Measurements from ENCODE around the gene FAM222B. TPM values are rescaled to one million over a fixed set of nuclear protein-coding genes. Genes with fewer than 3 reads are reported as not detected.
"Not testable (repeated sequence)": the region's sequence is repeated elsewhere in the genome, so short reads cannot be mapped to it uniquely, and the experiment has no call there.

The FAM222B gene
- total RNA-seq, 4 donors from 2014 or later, result 12.1 to 20.7 (median 17.8) TPM

DNA sequence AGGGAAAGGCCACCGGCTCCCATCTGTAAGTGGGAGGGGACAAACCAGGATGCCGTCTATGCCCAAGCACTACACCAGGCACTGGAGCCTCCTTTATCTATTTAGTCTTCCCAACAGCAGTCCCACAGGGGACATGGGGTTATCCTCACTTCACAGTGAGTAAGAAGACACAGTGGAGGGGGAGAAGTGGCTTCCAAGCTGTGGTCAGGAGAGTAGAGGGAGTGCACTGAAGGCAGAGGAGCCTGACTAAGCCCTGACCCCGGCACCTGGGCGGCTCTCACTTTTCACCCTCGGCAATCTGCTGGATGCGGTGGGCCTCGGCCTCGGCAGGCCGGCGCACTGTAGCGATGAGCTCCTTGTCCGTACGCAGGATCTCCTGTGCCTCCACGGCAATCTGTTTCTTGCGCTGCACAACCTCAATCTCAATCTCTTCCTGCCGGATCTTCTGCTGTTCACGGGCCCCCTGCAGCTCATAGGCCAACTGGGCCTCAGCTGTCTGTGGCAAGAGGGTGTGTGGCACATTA lies 39.0 kb upstream of the FAM222B start:
- H3K36me3 ChIP-seq, result peaks cover 80% of the 10 kb centered on the region
- H3K4me1 ChIP-seq, result no peaks in the 10 kb centered on the region
- TF ChIP-seq POLR2A (IDR thresholded peaks at IDR 0.05) (no peak), POLR2AphosphoS5 (IDR thresholded peaks at IDR 0.05) (no peak), EP300 (IDR thresholded peaks at IDR 0.05) (no peak)
- TF ChIP-seq, protein P1, sequence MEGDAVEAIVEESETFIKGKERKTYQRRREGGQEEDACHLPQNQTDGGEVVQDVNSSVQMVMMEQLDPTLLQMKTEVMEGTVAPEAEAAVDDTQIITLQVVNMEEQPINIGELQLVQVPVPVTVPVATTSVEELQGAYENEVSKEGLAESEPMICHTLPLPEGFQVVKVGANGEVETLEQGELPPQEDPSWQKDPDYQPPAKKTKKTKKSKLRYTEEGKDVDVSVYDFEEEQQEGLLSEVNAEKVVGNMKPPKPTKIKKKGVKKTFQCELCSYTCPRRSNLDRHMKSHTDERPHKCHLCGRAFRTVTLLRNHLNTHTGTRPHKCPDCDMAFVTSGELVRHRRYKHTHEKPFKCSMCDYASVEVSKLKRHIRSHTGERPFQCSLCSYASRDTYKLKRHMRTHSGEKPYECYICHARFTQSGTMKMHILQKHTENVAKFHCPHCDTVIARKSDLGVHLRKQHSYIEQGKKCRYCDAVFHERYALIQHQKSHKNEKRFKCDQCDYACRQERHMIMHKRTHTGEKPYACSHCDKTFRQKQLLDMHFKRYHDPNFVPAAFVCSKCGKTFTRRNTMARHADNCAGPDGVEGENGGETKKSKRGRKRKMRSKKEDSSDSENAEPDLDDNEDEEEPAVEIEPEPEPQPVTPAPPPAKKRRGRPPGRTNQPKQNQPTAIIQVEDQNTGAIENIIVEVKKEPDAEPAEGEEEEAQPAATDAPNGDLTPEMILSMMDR (IDR thresholded peaks at IDR 0.05), result no peak
- no peaks in the 10 kb centered on the region for H3K27me3 ChIP-seq
- no peak for DNase-seq (ENCODE audit: low spot score in 2 of 2)
- WGBS, result over 99% methylated on average over 14 of the region's 17 CpGs
- H3K4me3 ChIP-seq, result no peak overlapping the region
- H3K9me3 ChIP-seq, result no peaks in the 10 kb centered on the region
- H3K27ac ChIP-seq, result no peak overlapping the region

DNA sequence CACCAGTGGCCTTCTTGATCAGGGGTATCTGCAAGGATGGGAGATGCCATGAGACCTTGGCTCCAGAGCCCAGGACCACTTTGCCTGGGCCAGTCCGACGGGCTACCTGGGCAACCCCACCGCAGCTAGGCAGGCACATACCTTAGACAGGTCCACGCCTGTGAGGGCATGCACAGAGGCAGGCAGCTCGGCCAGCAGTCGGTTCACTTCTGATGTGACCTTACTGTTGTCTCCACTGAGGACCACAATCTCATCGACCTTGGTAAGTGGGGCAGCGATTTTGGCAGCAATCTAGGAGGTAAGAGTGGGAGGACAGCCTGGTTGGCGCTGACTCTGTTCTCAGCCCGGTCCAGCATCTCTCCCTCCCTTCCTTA lies 38.0 kb upstream of the FAM222B start:
- 76% methylated on average over 10 of the region's 10 CpGs for WGBS
- Histone ChIP-seq H3K4me3 (no peak overlapping the region), H3K27me3 (no peaks in the 10 kb centered on the region), H3K27ac (no peak overlapping the region), H3K4me1 (no peaks in the 10 kb centered on the region), H3K9me3 (no peaks in the 10 kb centered on the region), H3K36me3 (peaks cover 71% of the 10 kb centered on the region)
- no peak for DNase-seq (ENCODE audit: low spot score in 2 of 2)
- TF ChIP-seq, protein P1 (IDR thresholded peaks at IDR 0.05), result no peak
- no peak for TF ChIP-seq EP300 (IDR thresholded peaks at IDR 0.05)
- TF ChIP-seq POLR2AphosphoS5 (IDR thresholded peaks at IDR 0.05), result no peak
- no peak for TF ChIP-seq POLR2A (IDR thresholded peaks at IDR 0.05)

DNA sequence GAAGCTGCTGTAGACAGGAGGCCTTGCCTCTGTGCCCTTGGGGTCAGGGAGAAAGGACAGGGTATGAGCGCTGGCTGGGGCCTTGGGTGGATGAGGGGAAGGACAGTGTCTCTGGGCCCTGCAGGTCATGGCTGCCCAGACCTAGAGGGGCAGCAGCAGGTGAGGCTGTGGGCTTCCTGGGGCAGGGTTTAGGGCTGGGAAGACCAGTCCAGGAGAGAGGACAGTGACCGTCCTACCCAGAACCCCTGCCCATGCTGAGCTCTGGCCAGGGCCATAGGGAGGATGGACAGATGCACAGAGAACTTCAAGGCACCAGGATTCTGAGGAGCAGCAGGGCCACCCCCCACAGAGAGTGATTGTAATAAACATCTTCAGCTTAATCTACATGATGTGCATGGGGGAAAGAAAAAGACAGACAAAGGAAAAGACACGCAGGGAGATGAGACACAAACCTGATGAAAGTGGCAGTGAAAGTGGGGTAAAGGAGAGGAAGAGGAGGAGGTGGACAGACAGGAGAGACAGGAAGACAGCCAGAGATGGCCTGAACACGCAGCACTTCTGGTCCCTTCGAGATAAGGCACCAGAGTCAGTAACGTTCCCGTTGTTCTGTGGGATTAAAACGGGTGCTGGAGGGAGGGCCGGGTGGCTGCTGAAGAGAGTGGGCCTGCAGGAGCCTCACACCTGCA lies 37.4 kb upstream of the FAM222B start:
- Histone ChIP-seq H3K4me1 (no peaks in the 10 kb centered on the region), H3K9me3 (no peaks in the 10 kb centered on the region), H3K4me3 (no peak overlapping the region), H3K27ac (no peak overlapping the region), H3K36me3 (peaks cover 66% of the 10 kb centered on the region), H3K27me3 (no peaks in the 10 kb centered on the region)
- 73% methylated on average over 9 of the region's 9 CpGs for WGBS
- no peak for DNase-seq (ENCODE audit: low spot score in 2 of 2)
- TF ChIP-seq, protein P1 (IDR thresholded peaks at IDR 0.05), result no peak
- TF ChIP-seq POLR2AphosphoS5 (IDR thresholded peaks at IDR 0.05), result no peak
- TF ChIP-seq POLR2A (IDR thresholded peaks at IDR 0.05), result no peak
- TF ChIP-seq EP300 (IDR thresholded peaks at IDR 0.05), result no peak

DNA sequence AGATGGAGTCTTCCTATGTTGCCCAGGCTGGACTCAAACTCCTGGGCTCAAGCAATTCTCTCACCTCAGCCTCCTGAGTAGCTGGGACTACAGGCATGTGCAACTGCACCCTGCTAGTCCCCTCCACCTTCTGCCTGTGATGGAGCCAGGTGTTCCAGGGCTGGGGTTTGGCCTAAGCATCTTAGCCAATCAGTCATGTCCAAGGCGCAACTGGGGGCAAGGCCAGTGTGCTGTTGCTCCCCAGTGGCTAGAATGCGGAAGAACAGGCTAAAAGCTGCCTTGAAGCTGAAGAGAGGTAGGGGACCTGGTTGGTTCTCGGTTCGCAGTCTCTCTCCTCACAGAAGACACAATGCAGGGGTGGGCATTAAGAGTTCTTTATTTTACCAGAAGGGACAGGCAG lies 36.4 kb upstream of the FAM222B start:
- Histone ChIP-seq H3K4me3 (no peak overlapping the region), H3K9me3 (no peaks in the 10 kb centered on the region), H3K27me3 (no peaks in the 10 kb centered on the region), H3K4me1 (no peaks in the 10 kb centered on the region), H3K36me3 (peaks cover 56% of the 10 kb centered on the region), H3K27ac (no peak overlapping the region)
- DNase-seq (ENCODE audit: low spot score in 2 of 2), result no peak
- TF ChIP-seq POLR2A (IDR thresholded peaks at IDR 0.05), result no peak
- TF ChIP-seq POLR2AphosphoS5 (IDR thresholded peaks at IDR 0.05), result no peak
- TF ChIP-seq EP300 (IDR thresholded peaks at IDR 0.05), result no peak
- TF ChIP-seq, protein P1 (IDR thresholded peaks at IDR 0.05), result no peak
- WGBS, result 84% methylated on average over 3 of the region's 4 CpGs

DNA sequence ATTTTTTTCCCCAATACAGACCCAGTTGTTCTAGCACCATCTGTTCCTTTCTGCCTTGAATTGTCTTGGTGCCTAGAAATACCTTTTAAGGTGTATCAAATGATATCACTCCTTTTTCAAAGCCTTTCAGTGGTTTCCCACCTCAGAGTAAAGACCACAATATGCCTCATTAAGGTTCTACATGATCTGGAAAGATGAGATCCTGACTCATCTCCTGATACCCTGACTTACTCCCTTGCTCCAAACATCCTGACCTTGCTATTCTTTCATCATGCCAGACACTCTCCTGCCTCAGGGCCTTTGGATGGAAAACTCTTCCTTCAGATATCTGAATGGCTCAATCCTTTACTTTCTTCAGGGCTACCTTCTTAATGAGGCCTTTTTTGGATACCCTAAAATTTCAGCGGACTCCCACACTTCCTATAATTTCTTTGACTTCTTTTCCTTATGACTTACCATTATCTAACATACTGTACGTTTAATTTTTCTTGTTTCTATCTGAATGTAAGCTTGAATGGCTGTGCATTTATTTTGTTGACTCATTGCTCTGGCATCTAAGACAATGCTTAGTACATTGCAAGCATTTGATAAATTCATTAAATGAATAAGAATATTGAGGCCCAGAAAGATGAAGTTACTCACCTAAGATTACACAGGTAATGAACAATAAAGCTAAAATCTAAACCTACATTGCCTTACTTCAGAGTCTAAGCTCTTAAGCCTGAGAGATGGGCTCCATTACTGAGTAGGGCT lies 35.7 kb upstream of the FAM222B start:
- H3K27me3 ChIP-seq, result no peaks in the 10 kb centered on the region
- H3K9me3 ChIP-seq, result no peaks in the 10 kb centered on the region
- TF ChIP-seq POLR2AphosphoS5 (IDR thresholded peaks at IDR 0.05) (no peak), POLR2A (IDR thresholded peaks at IDR 0.05) (no peak), EP300 (IDR thresholded peaks at IDR 0.05) (no peak)
- TF ChIP-seq, protein P1 (IDR thresholded peaks at IDR 0.05), result no peak
- 80% methylated on average over 2 of the region's 2 CpGs for WGBS
- no peak overlapping the region for H3K4me3 ChIP-seq
- H3K4me1 ChIP-seq, result no peaks in the 10 kb centered on the region
- no peak for DNase-seq (ENCODE audit: low spot score in 2 of 2)
- H3K36me3 ChIP-seq, result peaks cover 49% of the 10 kb centered on the region
- no peak overlapping the region for H3K27ac ChIP-seq

DNA sequence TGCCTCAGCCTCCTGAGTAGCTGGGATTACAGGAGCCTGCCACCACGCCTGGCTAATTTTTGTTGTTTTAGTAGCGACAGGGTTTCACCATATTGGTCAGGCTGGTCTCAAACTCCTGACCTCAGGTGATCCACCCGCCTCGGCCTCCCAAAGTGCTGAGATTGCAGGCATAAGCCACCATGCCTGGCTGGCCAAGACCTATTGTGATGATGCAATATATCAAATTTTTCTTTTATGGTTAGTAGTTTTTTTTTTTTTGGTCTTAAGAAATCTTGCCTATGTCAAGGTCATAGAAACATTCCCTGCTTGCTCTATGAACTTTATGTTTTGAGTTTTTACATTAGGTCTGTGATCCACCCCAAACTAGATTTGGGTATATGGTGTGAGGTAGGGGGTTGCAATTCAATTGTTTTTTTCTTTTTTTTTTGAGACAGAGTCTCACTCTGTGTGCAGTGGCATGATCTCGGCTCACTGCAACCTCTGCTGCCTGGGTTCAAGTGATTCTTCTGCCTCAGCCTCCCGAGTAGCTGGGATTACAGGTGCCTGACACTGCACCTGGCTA lies 34.6 kb upstream of the FAM222B start:
- not testable (repeated sequence) for H3K27me3 ChIP-seq; H3K9me3 ChIP-seq; DNase-seq (ENCODE audit: low spot score in 2 of 2); H3K4me1 ChIP-seq; H3K4me3 ChIP-seq; H3K27ac ChIP-seq
- WGBS, result 95% methylated on average over 6 of the region's 6 CpGs
- peaks cover 38% of the 10 kb centered on the region for H3K36me3 ChIP-seq

Measured in suprapubic skin (tissue), 4 donors.